ENCODE data around the gene ABCC12.

Gene ABCC12

GRCh38 chr16:48161906-48162305, 6.1 kb upstream of the ABCC12 start:
- Mint-ChIP-seq H3K4me1 (peaks cover 6% of the 10 kb centered on the region), H3K27me3 (peaks cover 15% of the 10 kb centered on the region), H3K27ac (ENCODE audit: low read depth) (no peak overlapping the region), H3K9me3 (no peaks in the 10 kb centered on the region), H3K4me3 (no peak overlapping the region), H3K36me3 (ENCODE audit: insufficient read depth) (no peaks in the 10 kb centered on the region)
- DNase-seq (ENCODE audit: low spot score in 2 of 2) (no peak), ATAC-seq (replicated peaks; ENCODE audit: extremely low read depth, poor library complexity, severe bottlenecking) (no peak)

DNA sequence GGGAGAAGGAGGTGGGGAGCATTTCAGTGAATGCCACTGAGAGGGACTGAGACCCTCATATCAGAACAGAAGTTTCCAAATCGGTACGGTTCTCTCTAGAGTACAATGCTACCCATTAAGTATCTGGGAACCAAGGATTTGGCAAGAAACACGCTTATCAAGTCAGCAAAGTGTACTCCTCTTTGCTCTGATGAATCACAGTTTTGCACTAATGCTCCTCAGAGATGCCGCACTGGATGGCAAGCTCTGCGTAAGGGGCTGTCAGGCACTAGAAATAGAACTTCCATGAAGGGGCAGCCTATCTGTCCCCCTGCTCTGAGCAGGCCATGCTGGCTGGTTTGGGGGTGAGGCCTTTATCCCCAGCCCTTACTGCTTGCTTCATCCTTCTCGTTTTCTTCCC, 4.8 kb upstream of the ABCC12 start:
- peaks cover 22% of the 10 kb centered on the region for H3K27me3 Mint-ChIP-seq
- DNase-seq (ENCODE audit: low spot score in 2 of 2) (no peak), ATAC-seq (replicated peaks; ENCODE audit: extremely low read depth, poor library complexity, severe bottlenecking) (no peak)
- H3K36me3 Mint-ChIP-seq (ENCODE audit: insufficient read depth), result no peaks in the 10 kb centered on the region
- no peak overlapping the region for H3K4me3 Mint-ChIP-seq
- H3K4me1 Mint-ChIP-seq, result peaks cover 6% of the 10 kb centered on the region
- H3K27ac Mint-ChIP-seq (ENCODE audit: low read depth), result no peak overlapping the region
- no peaks in the 10 kb centered on the region for H3K9me3 Mint-ChIP-seq

GRCh38 chr16:48158296-48158695, 2.5 kb upstream of the ABCC12 start:
- DNase-seq (ENCODE audit: low spot score in 2 of 2), result no peak
- H3K27me3 Mint-ChIP-seq, result peaks cover 30% of the 10 kb centered on the region
- H3K9me3 Mint-ChIP-seq, result no peaks in the 10 kb centered on the region
- no peak overlapping the region for H3K4me3 Mint-ChIP-seq
- H3K36me3 Mint-ChIP-seq (ENCODE audit: insufficient read depth), result no peaks in the 10 kb centered on the region
- no peaks in the 10 kb centered on the region for H3K4me1 Mint-ChIP-seq
- ATAC-seq (replicated peaks; ENCODE audit: extremely low read depth, poor library complexity, severe bottlenecking), result no peak
- H3K27ac Mint-ChIP-seq (ENCODE audit: low read depth), result peak overlapping the region; percentile 30

GRCh38 chr16:48157794-48158193, 2.0 kb upstream of the ABCC12 start:
- no peaks in the 10 kb centered on the region for H3K9me3 Mint-ChIP-seq
- peaks cover 30% of the 10 kb centered on the region for H3K27me3 Mint-ChIP-seq
- no peak for DNase-seq (ENCODE audit: low spot score in 2 of 2)
- no peaks in the 10 kb centered on the region for H3K36me3 Mint-ChIP-seq (ENCODE audit: insufficient read depth)
- H3K4me1 Mint-ChIP-seq, result no peaks in the 10 kb centered on the region
- no peak overlapping the region for H3K27ac Mint-ChIP-seq (ENCODE audit: low read depth)
- no peak overlapping the region for H3K4me3 Mint-ChIP-seq
- ATAC-seq (replicated peaks; ENCODE audit: extremely low read depth, poor library complexity, severe bottlenecking), result no peak

GRCh38 chr16:48157302-48157701, 1.5 kb upstream of the ABCC12 start:
- DNase-seq (ENCODE audit: low spot score in 2 of 2), result no peak
- H3K9me3 Mint-ChIP-seq, result no peaks in the 10 kb centered on the region
- no peak overlapping the region for H3K27ac Mint-ChIP-seq (ENCODE audit: low read depth)
- no peak overlapping the region for H3K4me3 Mint-ChIP-seq
- peaks cover 30% of the 10 kb centered on the region for H3K27me3 Mint-ChIP-seq
- H3K36me3 Mint-ChIP-seq (ENCODE audit: insufficient read depth), result no peaks in the 10 kb centered on the region
- no peak for ATAC-seq (replicated peaks; ENCODE audit: extremely low read depth, poor library complexity, severe bottlenecking)
- no peaks in the 10 kb centered on the region for H3K4me1 Mint-ChIP-seq

DNA sequence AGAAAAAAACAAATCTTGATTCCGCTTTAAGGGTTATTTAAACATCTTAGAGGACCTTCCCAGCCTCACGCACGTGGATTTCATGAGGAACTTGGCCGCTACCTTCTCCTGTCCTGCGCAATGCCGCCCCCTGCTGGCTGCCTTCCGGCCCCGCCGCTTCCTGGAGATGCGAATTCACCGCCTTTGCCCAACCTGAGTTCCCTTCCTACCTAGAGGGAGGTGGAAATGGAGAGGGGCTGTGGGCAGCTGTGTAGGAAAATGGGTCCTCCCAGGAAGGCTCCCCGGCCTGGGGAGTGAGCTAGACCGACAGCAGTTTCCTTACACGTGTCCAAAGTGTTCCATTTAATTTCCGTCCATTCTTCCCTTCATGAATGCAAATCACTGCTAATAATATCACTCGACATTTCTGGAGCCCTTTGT, 1.0 kb upstream of the ABCC12 start:
- ATAC-seq (replicated peaks; ENCODE audit: extremely low read depth, poor library complexity, severe bottlenecking), result no peak
- Mint-ChIP-seq H3K4me3 (no peak overlapping the region), H3K9me3 (no peaks in the 10 kb centered on the region), H3K4me1 (no peaks in the 10 kb centered on the region), H3K27ac (ENCODE audit: low read depth) (no peak overlapping the region), H3K27me3 (peaks cover 30% of the 10 kb centered on the region), H3K36me3 (ENCODE audit: insufficient read depth) (no peaks in the 10 kb centered on the region)
- DNase-seq (ENCODE audit: low spot score in 2 of 2), result peak; percentile 53 to 72

DNA sequence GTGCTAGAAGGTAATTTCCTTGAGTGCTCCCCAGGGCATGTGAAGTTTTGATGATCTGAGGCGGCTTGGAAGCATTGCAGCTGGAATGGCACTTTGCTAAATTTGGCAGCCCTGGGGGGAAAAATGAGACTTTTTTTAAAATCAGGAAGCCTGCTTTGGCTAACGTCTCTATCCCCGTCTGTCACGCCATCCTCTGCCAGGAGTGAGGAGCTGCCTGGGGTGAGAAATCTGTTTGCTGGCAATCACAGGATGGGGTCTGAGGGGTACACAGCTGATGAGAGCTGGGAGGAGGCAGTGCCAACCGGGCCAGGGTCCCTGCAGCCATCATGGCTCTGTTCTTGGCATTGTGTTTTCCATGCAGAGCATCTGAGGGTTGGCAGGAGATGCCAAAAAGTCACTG, 2.0 kb downstream of the ABCC12 start:
- ATAC-seq (replicated peaks; ENCODE audit: extremely low read depth, poor library complexity, severe bottlenecking) (no peak), DNase-seq (ENCODE audit: low spot score in 2 of 2) (no peak)
- Mint-ChIP-seq H3K4me3 (no peak overlapping the region), H3K4me1 (no peaks in the 10 kb centered on the region), H3K27ac (ENCODE audit: low read depth) (no peak overlapping the region), H3K36me3 (ENCODE audit: insufficient read depth) (no peaks in the 10 kb centered on the region), H3K27me3 (peaks cover 47% of the 10 kb centered on the region), H3K9me3 (no peaks in the 10 kb centered on the region)

DNA sequence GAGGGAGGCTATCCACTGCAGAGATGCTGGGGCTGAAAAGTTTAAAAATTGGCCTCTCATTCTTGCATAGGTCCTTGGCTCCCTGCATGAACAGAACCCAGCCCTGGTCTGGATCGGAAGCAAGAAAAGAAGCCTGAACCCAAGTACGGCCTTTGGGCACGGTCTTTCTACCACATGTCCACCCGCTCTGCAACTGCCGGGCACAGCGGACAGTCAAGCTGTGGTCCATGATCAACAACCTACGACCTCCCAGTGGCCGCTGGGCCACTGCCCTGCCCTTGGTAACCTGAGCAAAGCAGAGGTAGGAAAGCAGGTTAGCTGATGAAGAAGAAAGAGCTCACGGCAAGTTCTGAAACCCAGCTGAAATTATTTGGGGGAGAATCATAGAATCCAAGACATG, 3.6 kb downstream of the ABCC12 start:
- DNase-seq (ENCODE audit: low spot score in 2 of 2) (no peak), ATAC-seq (replicated peaks; ENCODE audit: extremely low read depth, poor library complexity, severe bottlenecking) (no peak)
- H3K27ac Mint-ChIP-seq (ENCODE audit: low read depth), result no peak overlapping the region
- H3K36me3 Mint-ChIP-seq (ENCODE audit: insufficient read depth), result no peaks in the 10 kb centered on the region
- H3K27me3 Mint-ChIP-seq, result peaks cover 49% of the 10 kb centered on the region
- no peaks in the 10 kb centered on the region for H3K9me3 Mint-ChIP-seq
- H3K4me1 Mint-ChIP-seq, result no peaks in the 10 kb centered on the region
- no peak overlapping the region for H3K4me3 Mint-ChIP-seq

DNA sequence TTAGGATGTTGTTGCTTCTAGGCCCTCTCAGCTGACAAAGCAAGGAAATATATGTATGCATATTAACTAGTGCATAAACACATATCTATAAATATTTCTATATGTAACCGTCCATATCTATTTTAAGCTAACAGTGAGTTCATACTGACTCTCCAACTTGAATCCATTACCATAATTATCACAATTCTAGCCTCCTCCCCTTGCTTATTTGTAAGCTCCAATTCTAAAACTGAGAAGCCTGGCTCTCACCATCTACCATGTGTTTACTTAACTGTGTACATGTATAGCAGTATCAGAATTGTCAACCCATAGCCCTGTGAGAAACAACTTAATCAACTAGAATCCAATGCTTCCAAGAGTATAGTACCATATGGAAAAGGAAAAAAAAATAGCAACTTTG, 5.1 kb downstream of the ABCC12 start:
- ATAC-seq (replicated peaks; ENCODE audit: extremely low read depth, poor library complexity, severe bottlenecking), result no peak
- no peak for DNase-seq (ENCODE audit: low spot score in 2 of 2)
- Mint-ChIP-seq H3K27me3 (peaks cover 47% of the 10 kb centered on the region), H3K9me3 (no peaks in the 10 kb centered on the region), H3K27ac (ENCODE audit: low read depth) (no peak overlapping the region), H3K4me1 (no peaks in the 10 kb centered on the region), H3K4me3 (no peak overlapping the region), H3K36me3 (ENCODE audit: insufficient read depth) (no peaks in the 10 kb centered on the region)

DNA sequence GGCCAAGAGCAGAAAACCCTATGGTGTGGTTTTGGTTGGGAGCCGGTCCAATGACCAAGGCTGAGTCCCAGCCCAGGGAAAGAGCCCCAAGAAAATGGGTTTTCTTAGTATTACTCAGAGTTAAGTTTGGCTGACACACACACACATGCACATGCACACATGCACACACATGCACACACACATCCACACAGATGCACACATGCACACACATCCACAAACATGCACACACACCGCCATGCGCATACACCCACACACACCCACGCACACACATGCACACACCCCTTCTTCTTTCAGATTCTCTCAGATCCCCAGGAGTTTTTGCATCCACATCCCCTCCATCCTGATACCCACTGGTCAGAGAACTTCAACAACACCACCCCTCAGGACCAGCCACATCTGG, 9.1 kb downstream of the ABCC12 start:
- Mint-ChIP-seq H3K4me3 (no peak overlapping the region), H3K36me3 (ENCODE audit: insufficient read depth) (no peaks in the 10 kb centered on the region), H3K27me3 (peaks cover 60% of the 10 kb centered on the region), H3K9me3 (no peaks in the 10 kb centered on the region), H3K27ac (ENCODE audit: low read depth) (no peak overlapping the region), H3K4me1 (no peaks in the 10 kb centered on the region)
- DNase-seq (ENCODE audit: low spot score in 2 of 2), result no peak
- ATAC-seq (replicated peaks; ENCODE audit: extremely low read depth, poor library complexity, severe bottlenecking), result no peak

DNA sequence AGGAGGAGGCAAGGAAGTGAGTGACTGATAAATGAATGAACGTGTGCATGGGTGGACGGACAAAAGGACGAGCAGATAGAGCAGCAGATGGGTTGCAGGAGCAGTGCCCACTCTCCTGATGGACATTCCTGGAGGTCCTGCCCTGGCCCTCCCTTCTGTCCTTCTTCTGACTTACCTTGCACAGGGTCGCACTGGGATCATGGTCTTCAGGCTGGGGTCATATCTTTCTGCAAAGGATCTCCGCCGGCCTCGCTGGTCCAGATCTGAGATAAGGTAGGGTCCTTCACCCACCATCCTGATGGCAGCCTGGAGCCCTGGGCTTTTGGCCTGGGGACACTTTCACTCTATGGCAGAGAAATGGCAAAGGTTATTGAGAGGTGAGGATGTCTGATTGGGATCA, 9.7 kb downstream of the ABCC12 start:
- Mint-ChIP-seq H3K4me1 (no peaks in the 10 kb centered on the region), H3K4me3 (no peak overlapping the region), H3K9me3 (no peaks in the 10 kb centered on the region), H3K27ac (ENCODE audit: low read depth) (no peak overlapping the region), H3K27me3 (peaks cover 66% of the 10 kb centered on the region), H3K36me3 (ENCODE audit: insufficient read depth) (no peaks in the 10 kb centered on the region)
- ATAC-seq (replicated peaks; ENCODE audit: extremely low read depth, poor library complexity, severe bottlenecking) (no peak), DNase-seq (ENCODE audit: low spot score in 2 of 2) (no peak)

- H3K9me3 Mint-ChIP-seq, result no peaks in the 10 kb centered on the region
- no peak for DNase-seq (ENCODE audit: low spot score in 2 of 2)
- H3K27ac Mint-ChIP-seq (ENCODE audit: low read depth), result no peak overlapping the region
- no peaks in the 10 kb centered on the region for H3K36me3 Mint-ChIP-seq (ENCODE audit: insufficient read depth)
- no peak for ATAC-seq (replicated peaks; ENCODE audit: extremely low read depth, poor library complexity, severe bottlenecking)
- H3K4me3 Mint-ChIP-seq, result no peak overlapping the region
- H3K4me1 Mint-ChIP-seq, result no peaks in the 10 kb centered on the region
- peaks cover 50% of the 10 kb centered on the region for H3K27me3 Mint-ChIP-seq
These were observed 11.9 kb downstream of the ABCC12 start for GRCh38 chr16:48143812-48144368.

DNA sequence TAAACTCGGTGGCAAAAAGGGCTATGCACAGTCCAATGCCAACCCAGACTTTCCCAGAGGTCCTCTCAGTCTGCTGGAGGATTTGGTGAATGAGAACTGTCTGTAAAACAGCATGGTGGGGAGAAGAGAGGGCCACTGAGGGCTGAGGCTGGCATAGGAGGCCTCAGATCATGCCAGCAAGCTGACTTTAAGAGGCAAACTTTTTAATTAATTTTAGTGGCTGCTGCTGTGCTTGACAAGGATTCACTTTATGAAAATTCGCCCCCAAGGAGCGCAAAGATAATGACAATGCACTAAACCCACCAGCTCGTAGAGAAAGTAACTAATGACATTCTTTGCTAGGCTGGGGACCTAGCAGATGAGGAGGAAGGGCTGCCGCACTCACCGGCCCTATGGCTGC, 15.0 kb downstream of the ABCC12 start:
- no peaks in the 10 kb centered on the region for H3K36me3 Mint-ChIP-seq (ENCODE audit: insufficient read depth)
- no peak overlapping the region for H3K27ac Mint-ChIP-seq (ENCODE audit: low read depth)
- ATAC-seq (replicated peaks; ENCODE audit: extremely low read depth, poor library complexity, severe bottlenecking) (no peak), DNase-seq (ENCODE audit: low spot score in 2 of 2) (no peak)
- no peaks in the 10 kb centered on the region for H3K4me1 Mint-ChIP-seq
- H3K27me3 Mint-ChIP-seq, result peaks cover 29% of the 10 kb centered on the region
- H3K4me3 Mint-ChIP-seq, result no peak overlapping the region
- H3K9me3 Mint-ChIP-seq, result no peaks in the 10 kb centered on the region

DNA sequence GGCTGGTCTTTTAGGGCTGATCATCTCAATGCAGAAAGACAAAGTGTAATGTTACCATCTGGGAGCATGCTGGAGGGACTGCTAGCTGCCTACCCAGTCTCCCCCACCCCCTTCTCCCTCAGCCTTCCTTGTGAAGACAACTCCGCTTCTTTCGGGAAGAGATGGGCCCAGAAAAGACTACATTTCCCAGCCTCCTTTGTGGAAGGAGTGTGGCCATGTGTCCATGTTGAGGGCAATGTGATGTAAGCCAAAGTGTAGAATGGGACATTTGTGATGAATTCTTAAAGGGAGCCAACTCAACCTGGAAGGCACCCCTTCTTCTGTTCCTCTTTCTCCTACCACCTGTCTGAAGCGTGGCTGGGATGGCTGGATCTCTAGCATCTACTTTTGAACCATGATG, 16.3 kb downstream of the ABCC12 start:
- no peak for ATAC-seq (replicated peaks; ENCODE audit: extremely low read depth, poor library complexity, severe bottlenecking)
- peaks cover 24% of the 10 kb centered on the region for H3K27me3 Mint-ChIP-seq

More for the DNA sequence above, 16.3 kb downstream of the ABCC12 start:
- Mint-ChIP-seq H3K27ac (ENCODE audit: low read depth) (no peak overlapping the region), H3K36me3 (ENCODE audit: insufficient read depth) (no peaks in the 10 kb centered on the region), H3K4me3 (no peak overlapping the region), H3K4me1 (no peaks in the 10 kb centered on the region), H3K9me3 (no peaks in the 10 kb centered on the region)
- no peak for DNase-seq (ENCODE audit: low spot score in 2 of 2)
